Iris pigment epithelial cell (primary cell): ENCODE measurements around the gene USP10.

ENCODE experiments used
- DNase-seq: peaks from one replicate; pipeline ENCODE4 v3.0.0-alpha.2; 2011; ENCODE audit warnings: low read depth

Gene USP10

DNA sequence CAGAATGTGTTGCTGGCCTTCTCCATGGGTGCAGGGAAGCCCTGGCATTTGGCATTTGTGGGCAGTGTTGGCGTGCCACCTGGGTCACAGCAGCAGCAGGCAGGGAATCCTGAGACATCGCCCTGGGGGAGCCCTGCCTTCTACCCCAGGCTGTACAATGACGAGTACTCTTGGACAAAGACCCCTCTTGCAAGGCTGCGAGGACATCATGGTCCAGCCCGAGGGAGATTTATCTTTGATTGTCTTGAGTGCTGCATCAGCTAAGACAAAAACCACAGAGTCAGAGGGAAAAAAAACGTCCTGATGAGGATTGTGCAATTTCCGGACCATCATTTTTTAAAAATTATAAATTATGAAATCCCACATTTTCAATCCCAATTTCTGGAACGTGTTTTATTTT, 123.7 kb downstream of the USP10 start:
- DNase-seq, result peak; percentile 59

GRCh38 chr16:84823926-84824325, 124.1 kb downstream of the USP10 start:
- DNase-seq, result no peak

GRCh38 chr16:84825896-84826557, 126.2 kb downstream of the USP10 start:
- DNase-seq, result peak; percentile 43

GRCh38 chr16:84826558-84826941, 126.8 kb downstream of the USP10 start:
- DNase-seq, result peak; percentile 77

DNA sequence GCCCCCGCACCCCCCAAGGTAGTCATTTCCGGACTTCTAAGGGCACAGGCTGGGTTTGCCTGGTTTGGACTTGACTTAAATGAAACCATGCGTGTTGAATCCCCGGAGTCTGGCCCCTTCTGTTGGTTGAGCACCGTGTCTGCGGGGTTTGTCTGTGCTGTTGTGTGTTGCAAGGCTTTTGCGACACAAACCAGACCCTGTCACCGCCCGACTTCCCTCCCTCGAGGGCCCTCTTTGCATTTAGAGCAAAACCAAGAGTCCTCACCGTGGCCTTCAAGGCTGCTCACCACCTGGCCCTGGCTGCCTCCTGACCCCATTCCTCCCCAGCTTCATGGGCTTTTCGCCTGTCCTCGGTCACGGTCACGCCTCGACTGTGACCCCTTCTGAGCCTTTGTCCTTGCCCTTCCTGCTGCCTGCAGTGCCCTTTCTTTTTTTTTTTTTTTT, 127.4 kb downstream of the USP10 start:
- DNase-seq, result peak; percentile 45

- DNase-seq, result no peak
Measured at GRCh38 chr16:84827897-84828296, 128.1 kb downstream of the USP10 start.

DNA sequence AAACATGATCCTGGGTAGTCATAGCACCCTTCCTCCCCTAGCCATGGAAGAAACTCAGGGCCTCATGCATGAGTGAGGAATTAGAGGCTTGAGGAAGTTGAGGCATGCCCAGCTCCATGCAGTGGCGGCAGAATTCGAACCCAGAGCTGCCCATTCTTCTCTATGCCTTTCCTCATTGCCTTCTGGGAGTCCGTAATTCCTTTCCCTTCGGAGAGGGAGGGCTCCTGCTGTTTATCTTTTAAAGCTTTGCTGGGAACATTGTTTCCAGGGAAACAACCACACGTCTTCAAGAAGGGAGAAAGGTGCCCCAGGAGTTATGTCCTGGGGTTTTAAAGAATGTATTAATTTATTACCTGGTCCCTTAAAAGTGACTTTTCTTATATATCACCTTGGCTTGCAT, 128.5 kb downstream of the USP10 start:
- DNase-seq, result no peak
